HG03045 (cell line): Measurements from ENCODE around the gene PCDHB3.
"Not testable (repeated sequence)": the region's sequence is repeated elsewhere in the genome, so short reads cannot be mapped to it uniquely, and the experiment has no call there.

ENCODE experiments used
- ATAC-seq: cut with Tn5 transposase; IDR thresholded peaks from one replicate; pipeline ENCODE4 v1.9.1; 2021; ENCODE audit warnings: mild to moderate bottlenecking, moderate library complexity; ENCODE audit not compliant: unreplicated experiment

PCDHB3 gene

DNA sequence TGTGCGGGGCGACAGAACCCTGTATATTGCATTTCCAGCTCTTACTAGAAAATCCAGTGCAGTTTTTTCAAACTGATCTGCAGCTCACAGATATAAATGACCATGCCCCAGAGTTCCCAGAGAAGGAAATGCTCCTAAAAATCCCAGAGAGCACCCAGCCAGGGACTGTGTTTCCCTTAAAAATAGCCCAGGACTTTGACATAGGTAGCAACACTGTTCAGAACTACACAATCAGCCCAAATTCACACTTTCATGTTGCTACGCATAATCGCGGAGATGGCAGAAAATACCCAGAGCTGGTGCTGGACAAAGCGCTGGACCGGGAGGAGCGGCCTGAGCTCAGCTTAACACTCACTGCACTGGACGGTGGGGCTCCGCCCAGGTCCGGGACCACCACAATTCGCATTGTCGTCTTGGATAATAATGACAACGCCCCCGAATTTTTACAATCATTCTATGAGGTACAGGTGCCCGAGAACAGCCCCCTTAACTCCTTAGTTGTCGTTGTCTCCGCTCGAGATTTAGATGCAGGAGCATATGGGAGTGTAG lies 35.5 kb downstream of the PCDHB3 start:
- ATAC-seq, result no peak

GRCh38 chr5:141137346-141137745 lies 37.1 kb downstream of the PCDHB3 start:
- ATAC-seq, result not testable (repeated sequence)

GRCh38 chr5:141149812-141150211 lies 49.5 kb downstream of the PCDHB3 start, which contains the start of gene PCDHB6:
Gene PCDHB6, plus strand, starts transcription at chr5:141150057. Its CDS starts 201 bp downstream, at chr5:141150258.
- no peak for ATAC-seq

GRCh38 chr5:141150224-141150992 lies 50.1 kb downstream of the PCDHB3 start:
- ATAC-seq, result no peak

- no peak for ATAC-seq
These were observed 50.7 kb downstream of the PCDHB3 start for GRCh38 chr5:141150993-141151325.

DNA sequence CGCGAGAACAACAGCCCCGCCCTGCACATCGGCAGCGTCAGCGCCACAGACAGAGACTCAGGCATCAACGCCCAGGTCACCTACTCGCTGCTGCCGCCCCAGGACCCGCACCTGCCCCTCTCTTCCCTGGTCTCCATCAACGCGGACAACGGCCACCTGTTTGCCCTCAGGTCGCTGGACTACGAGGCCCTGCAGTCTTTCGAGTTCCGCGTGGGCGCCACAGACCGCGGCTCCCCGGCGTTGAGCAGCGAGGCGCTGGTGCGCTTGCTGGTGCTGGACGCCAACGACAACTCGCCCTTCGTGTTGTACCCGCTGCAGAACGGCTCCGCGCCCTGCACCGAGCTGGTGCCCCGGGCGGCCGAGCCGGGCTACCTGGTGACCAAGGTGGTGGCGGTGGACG lies 51.4 kb downstream of the PCDHB3 start:
- ATAC-seq, result not testable (repeated sequence)

DNA sequence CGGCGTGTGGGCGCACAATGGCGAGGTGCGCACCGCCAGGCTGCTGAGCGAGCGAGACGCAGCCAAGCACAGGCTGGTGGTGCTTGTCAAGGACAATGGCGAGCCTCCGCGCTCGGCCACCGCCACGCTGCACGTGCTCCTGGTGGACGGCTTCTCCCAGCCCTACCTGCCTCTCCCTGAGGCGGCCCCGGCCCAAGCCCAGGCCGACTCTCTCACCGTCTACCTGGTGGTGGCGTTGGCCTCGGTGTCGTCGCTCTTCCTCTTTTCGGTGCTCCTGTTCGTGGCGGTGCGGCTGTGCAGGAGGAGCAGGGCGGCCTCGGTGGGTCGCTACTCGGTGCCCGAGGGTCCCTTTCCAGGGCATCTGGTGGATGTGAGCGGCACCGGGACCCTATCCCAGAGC lies 51.8 kb downstream of the PCDHB3 start:
- not testable (repeated sequence) for ATAC-seq
